ENCODE measurements around the gene C11orf21.

- TF ChIP-seq CTCF (IDR thresholded peaks at IDR 0.05; ENCODE audit: insufficient read depth, low read depth, low read length) (no peak), EZH2 (IDR thresholded peaks at IDR 0.05; ENCODE audit: insufficient read depth, low read length) (no peak)
Observed at GRCh38 chr11:2290351-2290841, 11.3 kb downstream of the C11orf21 start.

All from astrocyte (in vitro differentiated cells and primary cell).